ENCODE data around the gene XXYLT1.

DNA sequence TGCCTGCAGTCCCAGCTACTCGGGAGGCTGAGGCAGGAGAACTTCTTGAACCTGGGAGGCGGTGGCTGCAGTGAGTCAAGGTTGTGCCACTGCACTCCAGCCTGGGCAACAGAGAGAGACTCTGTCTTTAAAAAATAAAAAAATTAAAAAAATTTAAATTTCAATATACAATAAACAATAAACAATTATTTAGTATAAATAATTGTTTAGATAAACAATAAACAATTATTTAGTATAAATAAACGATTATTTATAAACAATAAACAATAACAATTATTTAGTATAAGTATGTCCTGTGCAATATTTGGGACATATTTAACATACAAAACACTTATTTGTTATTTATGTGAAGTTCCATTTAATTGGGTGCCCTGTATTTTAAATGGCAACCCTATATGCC lies 119.6 kb downstream of the XXYLT1 start:
- no peak for TF ChIP-seq POLR2A (IDR thresholded peaks at IDR 0.05)
- TF ChIP-seq, protein P1, sequence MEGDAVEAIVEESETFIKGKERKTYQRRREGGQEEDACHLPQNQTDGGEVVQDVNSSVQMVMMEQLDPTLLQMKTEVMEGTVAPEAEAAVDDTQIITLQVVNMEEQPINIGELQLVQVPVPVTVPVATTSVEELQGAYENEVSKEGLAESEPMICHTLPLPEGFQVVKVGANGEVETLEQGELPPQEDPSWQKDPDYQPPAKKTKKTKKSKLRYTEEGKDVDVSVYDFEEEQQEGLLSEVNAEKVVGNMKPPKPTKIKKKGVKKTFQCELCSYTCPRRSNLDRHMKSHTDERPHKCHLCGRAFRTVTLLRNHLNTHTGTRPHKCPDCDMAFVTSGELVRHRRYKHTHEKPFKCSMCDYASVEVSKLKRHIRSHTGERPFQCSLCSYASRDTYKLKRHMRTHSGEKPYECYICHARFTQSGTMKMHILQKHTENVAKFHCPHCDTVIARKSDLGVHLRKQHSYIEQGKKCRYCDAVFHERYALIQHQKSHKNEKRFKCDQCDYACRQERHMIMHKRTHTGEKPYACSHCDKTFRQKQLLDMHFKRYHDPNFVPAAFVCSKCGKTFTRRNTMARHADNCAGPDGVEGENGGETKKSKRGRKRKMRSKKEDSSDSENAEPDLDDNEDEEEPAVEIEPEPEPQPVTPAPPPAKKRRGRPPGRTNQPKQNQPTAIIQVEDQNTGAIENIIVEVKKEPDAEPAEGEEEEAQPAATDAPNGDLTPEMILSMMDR (IDR thresholded peaks at IDR 0.05): no peak
